ENCODE data around the gene MRGPRG.

The MRGPRG gene

GRCh38 chr11:3205261-3206155 lies 13.1 kb downstream of the MRGPRG start:
- no peak for DNase-seq

DNA sequence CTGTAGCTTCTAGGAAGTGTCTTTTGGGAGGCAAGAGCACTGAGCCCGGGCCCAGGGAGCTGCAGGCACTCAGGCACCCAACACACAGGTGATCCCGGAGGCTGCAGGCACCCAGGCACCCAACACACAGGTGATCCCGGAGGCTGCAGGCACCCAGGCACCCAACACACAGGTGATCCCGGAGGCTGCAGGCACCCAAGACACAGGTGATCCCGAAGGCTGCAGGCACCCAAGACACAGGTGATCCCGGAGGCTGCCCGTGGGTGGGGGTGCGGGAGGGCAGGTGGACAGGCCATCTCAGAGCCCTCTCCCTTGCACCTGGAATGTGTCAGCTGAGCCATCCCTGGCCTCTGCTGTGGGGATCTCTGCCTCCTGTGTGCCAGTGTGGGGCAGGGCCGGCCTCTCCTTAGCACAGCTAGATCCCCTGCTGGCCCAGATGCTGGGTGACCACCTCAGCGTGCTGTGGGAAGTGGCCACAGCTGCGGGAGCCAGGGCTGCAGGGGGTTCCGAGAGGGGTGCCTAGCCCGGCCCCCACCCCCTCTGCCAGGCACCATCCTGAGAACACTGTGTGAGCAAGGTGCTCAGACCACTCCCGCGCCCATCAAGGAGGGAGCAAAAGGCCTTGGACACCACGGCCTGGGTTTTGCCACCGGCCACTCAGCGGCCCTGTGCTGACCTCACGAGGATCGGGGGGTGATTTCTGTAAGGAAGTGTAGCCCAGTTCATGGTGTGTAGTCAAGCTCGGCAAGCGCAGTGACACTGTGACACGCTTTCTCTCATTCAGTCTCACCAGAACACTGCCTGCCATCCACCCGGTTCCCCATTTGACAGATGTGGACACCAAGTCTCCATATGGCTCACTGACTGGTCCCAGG lies 14.2 kb downstream of the MRGPRG start:
- no peak for DNase-seq

GRCh38 chr11:3203221-3204043 lies 15.2 kb downstream of the MRGPRG start:
- DNase-seq: no peak

- DNase-seq: no peak
Observed at GRCh38 chr11:3202759-3203158, 15.9 kb downstream of the MRGPRG start.

DNA sequence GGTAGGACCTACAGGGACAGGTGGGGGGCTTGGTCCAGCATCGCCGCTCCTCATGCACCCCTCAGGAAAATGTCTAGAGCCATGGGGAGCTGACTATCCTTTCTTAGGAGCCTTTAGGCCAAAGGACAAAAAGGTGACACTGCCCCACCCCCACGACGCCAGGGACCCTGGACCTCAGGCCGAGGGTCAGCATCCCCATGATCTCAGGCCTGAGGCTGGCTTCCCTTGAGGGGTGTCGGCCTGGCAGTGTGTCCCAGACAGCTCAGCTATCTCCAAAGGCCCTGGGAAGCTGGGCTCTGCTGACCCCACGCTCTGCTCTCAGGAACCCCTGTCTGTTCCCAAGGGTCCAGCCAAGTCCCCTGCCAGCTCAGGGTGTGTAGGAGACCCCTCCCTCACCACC lies 16.3 kb downstream of the MRGPRG start:
- no peak for DNase-seq

DNA sequence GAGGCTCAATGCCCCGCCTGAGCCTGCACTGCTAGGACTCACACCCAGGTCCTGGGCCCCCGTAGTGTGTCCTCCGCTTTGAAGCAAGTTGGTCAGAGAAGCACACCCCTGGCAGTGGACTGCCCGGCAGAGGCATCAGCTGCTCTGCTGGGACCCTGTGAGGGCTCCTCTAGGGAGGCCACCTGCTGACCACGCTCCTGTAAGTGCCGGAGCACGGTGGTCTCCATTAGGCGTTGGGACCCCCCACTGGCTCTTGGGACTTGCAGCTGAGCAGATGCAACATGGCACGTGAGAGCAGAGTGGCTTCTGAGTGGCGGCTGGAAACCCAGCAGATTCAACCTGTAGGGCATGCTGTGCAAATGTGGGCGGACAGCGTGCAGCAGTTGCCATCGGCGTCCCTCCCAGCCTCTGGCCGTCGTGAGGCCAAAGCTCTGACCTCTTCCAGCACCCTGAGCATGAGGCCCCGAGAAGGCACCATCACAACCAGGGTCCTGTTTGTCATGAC lies 16.9 kb downstream of the MRGPRG start:
- no peak for DNase-seq

- DNase-seq: no peak
Observed at GRCh38 chr11:3201112-3201581, 17.5 kb downstream of the MRGPRG start.

DNA sequence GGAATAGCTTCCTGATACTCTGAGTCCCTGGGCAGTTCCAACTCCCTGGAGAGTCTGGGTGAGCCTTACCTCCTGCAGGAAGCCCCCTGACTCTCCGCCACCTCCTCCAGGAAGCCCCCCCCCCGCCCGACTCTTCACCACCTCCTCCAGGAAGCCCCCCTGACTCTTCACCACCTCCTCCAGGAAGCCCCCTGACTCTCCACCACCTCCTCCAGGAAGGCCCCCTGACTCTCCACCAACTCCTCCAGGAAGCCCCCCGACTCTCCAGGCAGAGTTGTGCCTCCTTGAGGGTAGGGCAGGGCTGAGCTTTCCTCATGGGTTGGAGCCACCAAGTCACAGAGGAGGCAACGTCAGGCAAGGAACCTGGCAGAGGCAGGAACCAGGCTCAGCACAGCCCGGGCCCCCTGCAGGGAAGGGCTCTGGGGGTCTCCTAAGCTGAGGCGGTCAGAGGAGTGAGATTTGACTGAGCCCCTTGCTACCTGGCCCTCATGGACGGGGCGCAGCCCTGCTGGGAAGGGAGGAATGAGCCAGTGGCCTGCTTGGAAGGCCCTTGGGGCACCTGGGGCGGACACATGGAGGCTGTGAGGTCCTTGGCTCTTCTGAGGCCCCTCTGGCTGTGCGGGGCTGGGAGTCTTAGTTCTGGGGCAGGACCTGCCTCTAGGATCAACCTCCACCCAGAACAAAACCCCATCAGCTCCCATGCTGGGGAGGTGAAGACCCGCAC lies 18.1 kb downstream of the MRGPRG start:
- no peak for DNase-seq

- no peak for DNase-seq
Observed at GRCh38 chr11:3199537-3200295, 18.9 kb downstream of the MRGPRG start.

GRCh38 chr11:3198815-3199214 lies 19.8 kb downstream of the MRGPRG start:
- DNase-seq: no peak

- no peak for DNase-seq
Observed at GRCh38 chr11:3197878-3198528, 20.6 kb downstream of the MRGPRG start.

DNA sequence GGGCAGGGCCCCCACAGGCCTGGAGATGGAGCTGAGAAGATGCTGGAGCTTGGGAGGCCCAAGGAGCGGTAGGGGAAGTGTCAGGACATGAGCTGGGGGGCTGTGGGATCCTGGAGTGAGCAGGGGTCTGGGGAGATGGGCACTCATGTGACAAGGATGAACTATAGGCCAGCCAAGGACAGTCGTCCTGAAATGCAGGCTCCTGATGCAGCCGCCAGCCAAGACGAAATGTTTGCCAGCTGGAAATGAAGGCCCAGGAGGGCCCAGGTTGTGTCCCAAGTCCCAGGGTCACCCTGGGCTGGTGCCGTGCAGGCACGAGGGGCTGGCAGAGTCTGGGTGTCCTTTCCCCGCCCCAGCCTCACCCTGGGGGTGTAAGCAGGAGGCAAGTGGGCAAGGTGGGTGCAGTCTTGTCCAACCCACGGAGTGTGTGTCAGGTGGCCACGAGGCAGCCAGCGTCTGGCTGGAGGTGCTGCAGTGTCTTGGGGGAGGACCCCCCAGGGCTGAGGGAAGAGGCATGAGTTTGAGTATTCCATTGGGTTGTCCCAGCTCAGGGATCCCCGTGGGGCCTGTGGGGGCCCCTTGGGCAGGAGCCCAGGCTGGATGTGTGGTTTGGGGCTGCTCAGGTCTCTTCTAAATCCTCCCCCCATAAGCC lies 21.4 kb downstream of the MRGPRG start:
- no peak for DNase-seq

DNA sequence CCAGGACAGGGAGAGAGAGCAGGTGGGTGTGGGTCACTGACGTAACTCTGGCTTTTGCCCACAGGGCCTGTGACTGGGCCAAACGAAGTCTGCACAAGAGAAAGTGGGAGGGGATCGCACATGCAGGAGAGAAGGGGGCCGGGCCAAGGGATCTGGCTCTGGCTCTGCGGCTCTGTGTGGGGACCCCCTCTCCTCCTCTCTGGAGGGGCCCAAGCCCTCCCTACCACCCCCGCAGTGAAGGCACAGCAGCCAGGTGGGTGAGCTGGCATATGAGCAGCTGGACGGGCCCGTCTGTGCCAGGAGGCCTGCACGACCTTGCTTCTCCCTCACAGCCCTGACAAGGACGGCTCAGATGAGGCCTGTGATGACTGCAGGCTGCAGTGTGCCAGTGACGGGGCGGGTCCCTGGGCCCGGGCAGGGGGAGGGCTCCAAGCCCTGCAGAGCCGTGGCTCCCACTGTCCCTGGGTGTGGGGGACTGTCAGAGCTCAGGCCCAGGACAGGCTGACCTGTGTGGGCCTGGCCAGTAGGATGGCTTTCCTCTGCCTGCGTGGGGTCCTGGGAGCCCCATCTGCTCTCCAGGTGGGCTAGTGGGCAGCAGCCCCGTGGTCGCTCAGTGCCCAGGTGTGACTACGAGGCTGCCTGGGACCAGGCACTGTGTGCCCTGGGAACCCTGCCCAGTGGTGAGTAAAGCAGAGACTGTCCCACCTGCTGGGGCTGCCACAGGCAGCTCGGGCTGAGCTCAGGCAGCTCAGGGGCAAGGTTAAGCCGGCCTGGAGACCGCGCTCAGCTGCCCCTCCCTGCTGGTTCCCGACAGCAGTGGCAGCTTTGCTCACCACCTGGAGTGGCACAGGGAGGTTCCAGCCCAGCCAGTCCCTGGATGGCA lies 22.2 kb downstream of the MRGPRG start:
- DNase-seq: no peak

- DNase-seq: no peak
Observed at GRCh38 chr11:3195251-3196160, 23.1 kb downstream of the MRGPRG start.

- DNase-seq: no peak
Observed at GRCh38 chr11:3194016-3194816, 24.4 kb downstream of the MRGPRG start.

GRCh38 chr11:3193373-3194015 lies 25.1 kb downstream of the MRGPRG start:
- DNase-seq: no peak
